Hepatocyte (in vitro differentiated cells): Measurements from ENCODE around the gene GMDS. TPM values are rescaled to one million over a fixed set of nuclear protein-coding genes. Genes with fewer than 3 reads are reported as not detected.

Experiments
- DNase-seq: peaks from one replicate; pipeline ENCODE4 v3.0.0-alpha.2; 2016; ENCODE audit warnings: low spot score
- H2AFZ ChIP-seq: fragments of 200-600 bp; sonication (generic); 2 replicates; pipeline ENCODE4 v1.6.0; 2016; ENCODE audit warnings: antibody characterized with exemption, mild to moderate bottlenecking
- H3K27ac ChIP-seq: fragments of 200-600 bp; sonication (generic); 2 replicates; pipeline ENCODE4 v1.5.1; 2016; ENCODE audit warnings: mild to moderate bottlenecking
- H3K27me3 ChIP-seq: fragments of 200-600 bp; sonication (generic); 2 replicates; pipeline ENCODE4 v1.6.1; 2016
- H3K36me3 ChIP-seq: fragments of 200-600 bp; sonication (generic); replicated peaks from 2 replicates; pipeline ENCODE4 v1.5.1; 2016; ENCODE audit warnings: low read depth; ENCODE audit not compliant: insufficient read depth
- H3K4me1 ChIP-seq: fragments of 200-600 bp; sonication (generic); 2 replicates; pipeline ENCODE4 v1.5.1; 2016; ENCODE audit warnings: mild to moderate bottlenecking, moderate library complexity; ENCODE audit not compliant: insufficient read depth
- H3K4me2 ChIP-seq: fragments of 200-600 bp; sonication (generic); 2 replicates; pipeline ENCODE4 v1.6.0; 2016
- H3K4me3 ChIP-seq: fragments of 200-600 bp; sonication (generic); 2 replicates; pipeline ENCODE4 v1.5.1; 2016; ENCODE audit warnings: mild to moderate bottlenecking
- H3K79me2 ChIP-seq: fragments of 200-600 bp; sonication (generic); 2 replicates; pipeline ENCODE4 v1.6.0; 2017; ENCODE audit warnings: mild to moderate bottlenecking
- H3K9me2 ChIP-seq: fragments of 200-600 bp; sonication (generic); replicated peaks from 2 replicates; pipeline ENCODE4 v1.6.0; 2017; ENCODE audit warnings: mild to moderate bottlenecking; ENCODE audit not compliant: insufficient read depth
- H3K9me3 ChIP-seq: fragments of 200-600 bp; sonication (generic); 2 replicates; pipeline ENCODE4 v1.5.1; 2016; ENCODE audit warnings: low read depth, mild to moderate bottlenecking
- H4K20me1 ChIP-seq: fragments of 200-600 bp; sonication (generic); 2 replicates; pipeline ENCODE4 v1.6.0; 2016; ENCODE audit warnings: mild to moderate bottlenecking; ENCODE audit not compliant: insufficient read depth, poor library complexity, severe bottlenecking
- EZH2 ChIP-seq: fragments of 200-600 bp; sonication (generic); IDR thresholded peaks from 2 replicates; pipeline ENCODE4 v1.6.1; 2016; ENCODE audit warnings: antibody characterized with exemption, mild to moderate bottlenecking, borderline replicate concordance
- EZH2phosphoT487 ChIP-seq: fragments of 200-600 bp; sonication (generic); IDR thresholded peaks from one replicate; pipeline ENCODE4 v1.6.1; 2018; ENCODE audit warnings: antibody characterized with exemption, mild to moderate bottlenecking, low read depth, moderate library complexity; ENCODE audit not compliant: unreplicated experiment, severe bottlenecking
- WGBS: methylation state at CpG from one replicate; pipeline ENCODE4 v1.1.6; 2016; ENCODE audit warnings: low lambda C conversion rate; ENCODE audit errors: missing lambda C conversion rate; 5-methylcytosine and 5-hydroxymethylcytosine counted together
- polyA plus RNA-seq: library from polyadenylated mRNA; unstranded; fragments of >200 nt; fragmentation: Nextera tagmentation; extraction: Ambion mirVana; gene quantifications from 2 replicates; pipeline ENCODE4 v1.2.1, GENCODE V29; 2016
- total RNA-seq: library from RNA; depleted of rRNA; stranded (reverse); fragments of >200 nt; gene quantifications from 2 replicates; pipeline ENCODE4 v1.2.3, GENCODE V29; 2014
- TF ChIP-seq, protein P1 (sequence below): fragments of 200-600 bp; sonication (generic); IDR thresholded peaks from 2 replicates; pipeline ENCODE4 v1.5.1; 2016; ENCODE audit warnings: antibody characterized with exemption, mild to moderate bottlenecking; ENCODE audit not compliant: poor library complexity

The GMDS gene
- total and polyA plus RNA-seq, 2 experiments from 2014 or later = 20.7 to 32.6 TPM

DNA sequence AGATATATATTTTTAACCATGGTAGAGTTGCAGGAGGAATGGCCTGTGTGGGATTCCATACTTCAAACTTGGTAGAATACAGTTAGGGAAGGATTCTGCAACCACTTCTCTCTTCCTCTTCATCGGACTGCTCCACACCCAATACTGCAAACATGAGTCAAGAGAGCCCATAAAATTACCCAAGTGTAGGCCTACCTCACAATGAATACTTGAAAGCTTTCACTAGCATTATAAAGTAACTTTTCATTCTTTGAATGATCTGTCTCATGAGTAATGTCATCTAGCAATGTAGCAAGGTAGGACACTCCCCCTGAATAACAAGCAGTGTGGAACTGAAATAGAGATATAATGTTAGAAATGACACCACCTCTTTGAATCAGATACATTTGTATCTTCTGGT lies 556.3 kb downstream of the GMDS start:
- no peaks in the 10 kb centered on the region for H3K9me2 ChIP-seq
- no peaks in the 10 kb centered on the region for H3K79me2 ChIP-seq
- H3K4me3 ChIP-seq = no peak overlapping the region
- H3K27me3 ChIP-seq = no peaks in the 10 kb centered on the region
- DNase-seq = no peak
- WGBS = 72% methylated on average over 1 of the region's 1 CpG
- TF ChIP-seq EZH2phosphoT487 = no peak
- TF ChIP-seq, protein P1, sequence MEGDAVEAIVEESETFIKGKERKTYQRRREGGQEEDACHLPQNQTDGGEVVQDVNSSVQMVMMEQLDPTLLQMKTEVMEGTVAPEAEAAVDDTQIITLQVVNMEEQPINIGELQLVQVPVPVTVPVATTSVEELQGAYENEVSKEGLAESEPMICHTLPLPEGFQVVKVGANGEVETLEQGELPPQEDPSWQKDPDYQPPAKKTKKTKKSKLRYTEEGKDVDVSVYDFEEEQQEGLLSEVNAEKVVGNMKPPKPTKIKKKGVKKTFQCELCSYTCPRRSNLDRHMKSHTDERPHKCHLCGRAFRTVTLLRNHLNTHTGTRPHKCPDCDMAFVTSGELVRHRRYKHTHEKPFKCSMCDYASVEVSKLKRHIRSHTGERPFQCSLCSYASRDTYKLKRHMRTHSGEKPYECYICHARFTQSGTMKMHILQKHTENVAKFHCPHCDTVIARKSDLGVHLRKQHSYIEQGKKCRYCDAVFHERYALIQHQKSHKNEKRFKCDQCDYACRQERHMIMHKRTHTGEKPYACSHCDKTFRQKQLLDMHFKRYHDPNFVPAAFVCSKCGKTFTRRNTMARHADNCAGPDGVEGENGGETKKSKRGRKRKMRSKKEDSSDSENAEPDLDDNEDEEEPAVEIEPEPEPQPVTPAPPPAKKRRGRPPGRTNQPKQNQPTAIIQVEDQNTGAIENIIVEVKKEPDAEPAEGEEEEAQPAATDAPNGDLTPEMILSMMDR = no peak
- TF ChIP-seq EZH2 = no peak
- no peak overlapping the region for H3K27ac ChIP-seq
- no peaks in the 10 kb centered on the region for H4K20me1 ChIP-seq
- H3K36me3 ChIP-seq = no peaks in the 10 kb centered on the region
- H3K9me3 ChIP-seq = no peaks in the 10 kb centered on the region
- H3K4me2 ChIP-seq = no peak overlapping the region
- H2AFZ ChIP-seq = no peak overlapping the region
- no peaks in the 10 kb centered on the region for H3K4me1 ChIP-seq

DNA sequence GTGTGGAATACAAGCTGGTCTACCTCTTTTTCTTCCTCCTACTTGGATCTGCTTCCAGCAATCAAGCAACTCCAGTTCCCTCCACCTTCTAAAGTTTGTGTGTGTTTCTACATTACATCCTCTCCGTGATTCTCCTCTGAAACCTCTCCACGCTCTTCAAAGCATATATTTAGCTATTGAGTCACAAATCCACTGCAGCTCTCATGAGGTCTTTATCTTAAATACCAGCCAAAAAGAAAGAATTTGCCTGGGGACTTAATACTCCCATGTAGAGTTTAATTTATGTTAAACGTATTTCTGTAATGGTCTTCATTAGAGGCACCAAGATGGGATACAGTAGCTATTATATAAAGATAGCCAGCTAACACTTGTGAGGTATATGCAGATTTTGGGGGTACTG lies 557.0 kb downstream of the GMDS start:
- Histone ChIP-seq H3K36me3 (no peaks in the 10 kb centered on the region), H2AFZ (no peak overlapping the region), H3K27me3 (no peaks in the 10 kb centered on the region), H3K9me3 (no peaks in the 10 kb centered on the region), H3K79me2 (no peaks in the 10 kb centered on the region), H4K20me1 (no peaks in the 10 kb centered on the region), H3K27ac (no peak overlapping the region), H3K4me3 (no peak overlapping the region), H3K4me2 (no peak overlapping the region), H3K9me2 (no peaks in the 10 kb centered on the region), H3K4me1 (no peaks in the 10 kb centered on the region)
- WGBS = 85% methylated on average over 3 of the region's 3 CpGs
- TF ChIP-seq, protein P1 = no peak
- no peak for TF ChIP-seq EZH2phosphoT487
- TF ChIP-seq EZH2 = no peak
- no peak for DNase-seq

DNA sequence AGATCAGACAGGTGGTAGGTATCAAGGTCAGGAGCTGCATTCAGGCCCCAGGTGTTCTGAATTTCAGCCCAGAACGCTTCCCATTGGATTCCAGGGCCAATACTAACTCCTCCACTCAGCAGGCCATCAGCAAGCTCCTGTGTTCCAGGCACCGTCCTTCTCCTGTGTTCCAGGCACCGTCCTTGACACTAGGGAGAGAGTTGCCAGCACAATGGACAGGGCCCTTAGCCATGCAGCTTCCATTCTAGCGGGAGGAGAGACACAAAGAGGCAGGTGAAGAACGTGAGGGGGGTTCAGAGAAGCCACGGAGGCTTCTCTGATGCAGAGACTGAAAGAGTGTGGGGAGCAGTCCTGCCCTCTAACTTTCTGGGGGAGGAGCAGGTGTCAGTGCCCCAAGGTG lies 558.0 kb downstream of the GMDS start:
- Histone ChIP-seq H3K9me3 (no peaks in the 10 kb centered on the region), H2AFZ (no peak overlapping the region), H3K4me1 (no peaks in the 10 kb centered on the region), H4K20me1 (no peaks in the 10 kb centered on the region), H3K4me3 (no peak overlapping the region), H3K4me2 (no peak overlapping the region), H3K9me2 (no peaks in the 10 kb centered on the region), H3K27me3 (no peaks in the 10 kb centered on the region), H3K27ac (no peak overlapping the region), H3K36me3 (no peaks in the 10 kb centered on the region), H3K79me2 (no peaks in the 10 kb centered on the region)
- 82% methylated on average over 5 of the region's 6 CpGs for WGBS
- TF ChIP-seq EZH2 (no peak), EZH2phosphoT487 (no peak)
- TF ChIP-seq, protein P1 = no peak
- DNase-seq = no peak
